ENCODE results near the gene P4HA2.
"Not testable (repeated sequence)": the region's sequence is repeated elsewhere in the genome, so short reads cannot be mapped to it uniquely, and the experiment has no call there.

P4HA2 gene

DNA sequence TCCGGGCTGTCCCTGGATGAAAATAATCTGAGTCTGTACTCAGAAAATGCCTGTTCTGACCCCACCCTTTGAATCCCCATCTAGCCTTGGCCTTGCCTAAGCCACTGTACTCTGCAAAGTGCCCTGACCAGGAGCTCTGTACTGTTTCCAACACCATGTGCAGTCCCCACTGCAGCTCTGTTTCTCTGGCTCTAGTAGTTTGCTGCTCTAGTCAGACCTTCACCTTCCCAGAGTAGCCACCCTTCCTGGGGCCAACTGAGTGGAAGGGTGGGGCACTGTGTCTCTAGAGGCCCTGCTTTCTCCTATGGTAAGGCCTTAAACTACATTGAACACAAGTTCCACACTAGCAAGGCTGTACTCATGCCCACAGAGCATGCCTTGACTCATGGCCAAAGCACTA, 31.9 kb downstream of the P4HA2 start:
- no peak for DNase-seq

GRCh38 chr5:132193165-132193694, 34.4 kb downstream of the P4HA2 start:
- no peak for DNase-seq

DNA sequence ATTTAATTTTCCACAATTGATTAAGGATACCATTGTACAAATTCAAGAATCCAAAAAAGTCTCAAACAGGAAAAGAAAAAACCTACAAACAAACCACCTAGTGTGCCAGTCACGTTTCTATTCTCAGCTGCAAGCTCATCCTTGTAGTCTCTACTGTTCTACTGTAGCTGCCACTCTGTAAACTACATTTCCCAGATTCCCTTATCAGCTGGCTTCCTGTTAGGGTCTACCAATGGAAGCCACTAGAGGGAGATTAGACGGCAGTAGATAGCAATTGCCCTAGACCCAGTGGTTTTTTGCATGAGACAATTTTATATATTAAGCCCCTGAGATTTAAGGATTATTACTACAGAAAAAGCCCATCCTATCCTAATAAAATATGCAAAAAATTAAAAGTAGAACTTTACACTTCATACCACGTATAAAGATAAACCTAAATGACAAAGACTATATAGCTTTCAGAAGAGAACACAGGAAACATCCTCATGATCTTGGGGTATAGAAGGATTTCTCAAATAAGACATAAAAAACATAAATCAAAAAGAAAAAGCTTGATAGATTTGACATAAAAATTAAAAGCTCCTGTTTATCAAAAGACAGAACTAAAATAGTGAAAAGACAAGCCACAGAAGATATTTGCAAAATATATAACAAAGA, 37.4 kb downstream of the P4HA2 start:
- DNase-seq = peak; percentile 49 to 74

DNA sequence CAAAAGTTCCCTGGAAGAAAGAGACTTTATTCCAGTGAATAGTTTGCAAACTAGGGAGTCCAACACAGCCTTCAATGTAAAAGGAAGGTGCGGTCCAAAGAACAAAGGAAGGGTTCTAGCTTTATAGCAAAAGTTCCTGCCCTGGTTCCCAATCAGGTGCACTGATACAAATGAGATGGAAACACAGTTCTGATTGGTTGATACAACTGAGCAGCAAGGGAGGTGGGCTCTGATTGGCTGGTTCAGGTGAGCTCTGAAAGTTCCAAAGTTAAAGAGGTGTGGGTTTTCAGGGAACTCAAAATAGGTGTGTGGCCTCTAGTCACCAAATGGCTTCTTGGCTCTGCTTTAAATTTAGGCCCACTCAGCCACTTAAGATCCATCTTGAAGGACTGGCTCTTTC, 43.1 kb downstream of the P4HA2 start:
- no peak for DNase-seq

DNA sequence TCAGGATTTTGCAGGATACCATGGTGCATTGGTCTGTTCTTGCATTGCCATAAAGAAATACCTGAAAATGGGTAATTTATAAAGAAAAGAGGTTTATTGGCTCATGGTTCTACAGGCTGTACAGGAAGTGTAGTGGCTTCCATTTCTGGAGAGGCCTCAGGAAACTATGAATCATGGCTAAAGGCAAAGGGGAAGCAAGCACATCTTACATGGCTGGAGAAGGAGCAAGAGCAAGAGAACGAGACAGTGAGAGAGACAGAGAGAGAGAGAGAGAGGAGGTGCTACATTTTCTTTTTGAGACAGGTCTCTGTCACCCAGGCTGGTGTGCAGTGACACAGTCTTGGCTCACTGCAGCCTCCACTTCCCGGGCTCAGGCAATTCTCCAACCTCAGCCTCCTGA, 43.9 kb downstream of the P4HA2 start:
- DNase-seq = no peak

DNA sequence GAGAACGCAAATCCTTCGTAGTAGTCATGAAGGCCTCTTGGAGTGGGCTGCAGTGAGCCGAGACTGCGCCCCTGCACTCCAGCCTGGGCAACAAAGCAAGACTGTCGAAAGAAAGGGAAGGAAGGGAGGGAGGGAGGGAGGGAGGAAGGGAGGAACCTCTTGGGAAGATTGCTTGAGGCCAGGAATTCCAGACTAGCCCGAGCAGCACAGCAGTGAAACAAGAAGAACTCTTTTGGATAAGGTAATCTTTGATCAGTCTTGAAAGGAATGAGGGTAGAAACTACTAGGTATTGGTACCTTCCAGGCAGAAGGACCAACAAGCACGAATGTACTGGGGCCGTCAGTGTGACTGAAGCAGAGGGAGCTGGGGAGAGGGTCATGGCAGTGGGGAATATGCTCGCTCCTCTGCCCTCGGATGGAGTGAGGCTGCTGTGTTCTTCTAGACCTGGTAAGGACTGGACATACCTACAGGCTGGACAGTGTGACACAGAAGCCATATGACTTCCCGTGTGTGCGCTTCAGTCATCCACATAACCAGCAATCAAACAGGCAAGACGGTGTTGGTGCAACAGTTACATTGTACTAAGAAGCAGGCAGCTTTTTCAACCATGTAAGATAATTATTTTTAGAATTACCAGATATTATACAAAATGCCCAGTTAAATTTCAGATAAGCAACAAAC, 45.2 kb downstream of the P4HA2 start:
- DNase-seq = no peak

GRCh38 chr5:132181011-132181629, 46.5 kb downstream of the P4HA2 start:
- DNase-seq = no peak

- peak; percentile 44 to 89 for DNase-seq
These were observed 47.4 kb downstream of the P4HA2 start for GRCh38 chr5:132180134-132180745.

DNA sequence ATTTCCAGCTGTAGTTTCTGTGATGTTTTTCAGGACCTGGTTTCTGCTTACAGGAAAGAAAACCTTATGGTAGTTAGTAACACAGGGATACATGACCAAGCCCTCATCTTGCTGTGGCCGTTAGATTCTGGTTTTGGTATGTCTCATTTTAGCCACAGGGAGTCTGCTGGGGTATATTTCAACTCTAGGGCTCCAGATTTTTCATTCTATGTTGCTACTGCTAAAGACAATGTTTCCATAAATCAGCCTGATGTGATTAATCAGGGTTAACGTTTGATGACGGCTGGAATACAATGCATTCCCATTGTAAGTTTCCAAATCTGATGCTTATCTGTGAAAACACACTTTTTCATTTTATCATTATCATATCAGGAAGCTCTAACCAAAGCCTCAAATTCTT, 48.2 kb downstream of the P4HA2 start:
- no peak for DNase-seq

- DNase-seq = no peak
These were observed 49.9 kb downstream of the P4HA2 start for GRCh38 chr5:132177691-132178149.

- DNase-seq = no peak
These were observed 50.7 kb downstream of the P4HA2 start for GRCh38 chr5:132176987-132177386.

DNA sequence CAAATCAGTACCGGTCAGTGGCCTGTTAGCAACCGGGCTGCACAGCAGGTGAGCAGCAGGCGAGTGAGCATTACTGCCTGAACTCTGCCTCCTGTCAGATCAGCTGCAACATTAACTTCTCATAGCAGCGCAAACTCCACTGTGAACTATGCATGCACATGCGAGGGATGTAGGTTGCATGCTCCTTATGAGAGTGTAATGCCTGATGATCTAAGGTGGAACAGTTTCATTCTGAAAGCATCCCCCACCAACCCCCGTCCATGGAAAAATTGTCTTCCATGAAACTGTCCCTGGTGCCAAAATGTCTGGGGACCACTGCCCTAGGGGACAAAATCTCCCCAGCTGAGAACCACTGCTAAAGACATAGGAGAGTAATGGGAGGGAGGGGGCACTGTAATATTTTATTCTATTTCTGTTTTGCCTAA, 51.1 kb downstream of the P4HA2 start:
- no peak for DNase-seq

- no peak for DNase-seq
These were observed 64.7 kb downstream of the P4HA2 start for GRCh38 chr5:132162945-132163344.

GRCh38 chr5:132161574-132162326, 65.9 kb downstream of the P4HA2 start:
- not testable (repeated sequence) for DNase-seq

GRCh38 chr5:132156413-132156812, 71.2 kb downstream of the P4HA2 start:
- no peak for DNase-seq

- no peak for DNase-seq
These were observed 77.1 kb downstream of the P4HA2 start for GRCh38 chr5:132150565-132150964.

- no peak for DNase-seq
These were observed 80.0 kb downstream of the P4HA2 start for GRCh38 chr5:132147663-132148062.

GRCh38 chr5:132145326-132145725, 82.3 kb downstream of the P4HA2 start:
- not testable (repeated sequence) for DNase-seq

- DNase-seq = no peak
These were observed 84.5 kb downstream of the P4HA2 start for GRCh38 chr5:132143148-132143547.

- DNase-seq = no peak
These were observed 85.2 kb downstream of the P4HA2 start for GRCh38 chr5:132142459-132142858.
